Ammon's horn (tissue), 1 donor: ENCODE data around the gene COX10.
"Not testable (repeated sequence)": the region's sequence is repeated elsewhere in the genome, so short reads cannot be mapped to it uniquely, and the experiment has no call there.

Experiments
- DNase-seq: peaks from one replicate; pipeline ENCODE4 v3.0.0-alpha.2; 2016; ENCODE audit warnings: low spot score

The COX10 gene

GRCh38 chr17:14123619-14124278 lies 54.4 kb downstream of the COX10 start:
- no peak for DNase-seq

- DNase-seq: no peak
These were observed 55.5 kb downstream of the COX10 start for GRCh38 chr17:14124854-14125253.

- no peak for DNase-seq
These were observed 56.3 kb downstream of the COX10 start for GRCh38 chr17:14125518-14126137.

- no peak for DNase-seq
These were observed 63.8 kb downstream of the COX10 start for GRCh38 chr17:14133104-14133503.

- DNase-seq: no peak
These were observed 65.2 kb downstream of the COX10 start for GRCh38 chr17:14134456-14134855.

- DNase-seq: no peak
These were observed 66.7 kb downstream of the COX10 start for GRCh38 chr17:14135906-14136590.

GRCh38 chr17:14138649-14139048 lies 69.3 kb downstream of the COX10 start:
- DNase-seq: no peak

- no peak for DNase-seq
These were observed 74.4 kb downstream of the COX10 start for GRCh38 chr17:14143688-14144087.

GRCh38 chr17:14144508-14144907 lies 75.2 kb downstream of the COX10 start:
- DNase-seq: no peak

GRCh38 chr17:14149751-14150150 lies 80.4 kb downstream of the COX10 start:
- no peak for DNase-seq

GRCh38 chr17:14150619-14151018 lies 81.3 kb downstream of the COX10 start:
- no peak for DNase-seq

GRCh38 chr17:14152721-14153120 lies 83.4 kb downstream of the COX10 start:
- no peak for DNase-seq

- no peak for DNase-seq
These were observed 84.1 kb downstream of the COX10 start for GRCh38 chr17:14153374-14153773.

- no peak for DNase-seq
These were observed 87.4 kb downstream of the COX10 start for GRCh38 chr17:14156689-14157088.

GRCh38 chr17:14157822-14158221 lies 88.5 kb downstream of the COX10 start:
- no peak for DNase-seq

- no peak for DNase-seq
These were observed 89.4 kb downstream of the COX10 start for GRCh38 chr17:14158707-14159106.

GRCh38 chr17:14161419-14161818 lies 92.1 kb downstream of the COX10 start:
- DNase-seq: no peak

- no peak for DNase-seq
These were observed 96.3 kb downstream of the COX10 start for GRCh38 chr17:14165616-14166015.

GRCh38 chr17:14167831-14168230 lies 98.5 kb downstream of the COX10 start:
- DNase-seq: not testable (repeated sequence)

GRCh38 chr17:14168582-14168981 lies 99.3 kb downstream of the COX10 start:
- DNase-seq: no peak

- DNase-seq: no peak
These were observed 100.0 kb downstream of the COX10 start for GRCh38 chr17:14169287-14169686.

- DNase-seq: no peak
These were observed 100.6 kb downstream of the COX10 start for GRCh38 chr17:14169901-14170300.

GRCh38 chr17:14176989-14177388 lies 107.7 kb downstream of the COX10 start:
- DNase-seq: not testable (repeated sequence)
